Amniotic epithelial cell (primary cell): ENCODE results near the gene PKD1L1.

Source experiments
- DNase-seq: peaks from one replicate; pipeline ENCODE4 v3.0.0-alpha.2; 2010; ENCODE audit warnings: low read depth

Gene PKD1L1

GRCh38 chr7:47905076-47905920 lies 43.0 kb downstream of the PKD1L1 start:
- no peak for DNase-seq

GRCh38 chr7:47902013-47902412 lies 46.3 kb downstream of the PKD1L1 start:
- no peak for DNase-seq

GRCh38 chr7:47901542-47901941 lies 46.7 kb downstream of the PKD1L1 start:
- peak; percentile 7 for DNase-seq

- no peak for DNase-seq
These were observed 50.4 kb downstream of the PKD1L1 start for GRCh38 chr7:47897831-47898230.

- no peak for DNase-seq
These were observed 51.4 kb downstream of the PKD1L1 start for GRCh38 chr7:47896809-47897423.

GRCh38 chr7:47895026-47895425 lies 53.2 kb downstream of the PKD1L1 start:
- DNase-seq: no peak

GRCh38 chr7:47893721-47894365 lies 54.4 kb downstream of the PKD1L1 start:
- no peak for DNase-seq

- no peak for DNase-seq
These were observed 55.0 kb downstream of the PKD1L1 start for GRCh38 chr7:47893238-47893637.

- DNase-seq: no peak
These were observed 57.7 kb downstream of the PKD1L1 start for GRCh38 chr7:47890606-47891005.

GRCh38 chr7:47890125-47890524 lies 58.1 kb downstream of the PKD1L1 start:
- DNase-seq: no peak

- no peak for DNase-seq
These were observed 58.5 kb downstream of the PKD1L1 start for GRCh38 chr7:47889723-47890122.

- no peak for DNase-seq
These were observed 59.6 kb downstream of the PKD1L1 start for GRCh38 chr7:47888371-47889265.

- DNase-seq: no peak
These were observed 61.1 kb downstream of the PKD1L1 start for GRCh38 chr7:47887016-47887640.

GRCh38 chr7:47885987-47886811 lies 62.1 kb downstream of the PKD1L1 start:
- DNase-seq: no peak

GRCh38 chr7:47885309-47885986 lies 62.8 kb downstream of the PKD1L1 start:
- no peak for DNase-seq

- DNase-seq: no peak
These were observed 63.6 kb downstream of the PKD1L1 start for GRCh38 chr7:47884675-47885074.

GRCh38 chr7:47882635-47883034 lies 65.6 kb downstream of the PKD1L1 start:
- DNase-seq: no peak

GRCh38 chr7:47881256-47881655 lies 67.0 kb downstream of the PKD1L1 start:
- no peak for DNase-seq

- no peak for DNase-seq
These were observed 69.6 kb downstream of the PKD1L1 start for GRCh38 chr7:47878662-47879061.

- DNase-seq: no peak
These were observed 70.9 kb downstream of the PKD1L1 start for GRCh38 chr7:47877336-47877735.
